ENCODE data around the gene SORCS2. TPM values are rescaled to one million over a fixed set of nuclear protein-coding genes. Genes with fewer than 3 reads are reported as not detected.

The SORCS2 gene
- total RNA-seq, 2 donors from 2014 or later, result 0.54 to 0.74 TPM

DNA sequence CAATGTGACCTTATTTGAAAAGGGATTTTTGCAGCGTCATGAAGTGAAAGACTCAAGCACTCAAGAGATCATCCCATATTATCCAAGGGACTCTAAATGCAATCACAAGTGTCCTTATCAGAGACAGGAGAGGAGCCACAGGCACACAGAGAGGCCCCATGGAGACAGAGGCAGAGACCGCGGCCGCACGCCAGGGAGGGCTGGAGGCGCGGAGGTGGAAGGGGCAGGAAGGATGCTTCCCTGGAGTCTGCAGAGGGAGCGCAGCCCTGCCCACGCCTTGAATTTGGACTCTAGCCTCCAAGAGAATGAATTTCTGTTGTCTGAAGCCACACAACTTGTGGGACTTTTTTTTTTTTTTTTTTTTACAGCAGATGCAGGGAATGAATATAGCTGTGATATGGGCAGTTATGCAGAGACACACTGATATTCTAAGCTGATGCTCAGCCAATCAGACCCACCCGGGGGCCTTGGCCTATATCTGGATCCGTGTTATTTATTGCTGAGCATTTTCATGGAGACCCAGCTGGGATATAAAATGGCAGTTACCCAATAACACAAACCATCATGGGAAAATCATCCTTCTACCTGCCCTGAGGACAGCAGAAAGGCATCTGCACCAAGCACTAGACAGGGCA, 487.2 kb downstream of the SORCS2 start:
- no peak for DNase-seq
- Histone ChIP-seq H3K27me3 (no peaks in the 10 kb centered on the region), H3K4me3 (no peak overlapping the region), H3K4me1 (no peaks in the 10 kb centered on the region), H3K27ac (no peak overlapping the region), H3K36me3 (no peaks in the 10 kb centered on the region), H3K9ac (ENCODE audit: low read depth in 2 of 2, low read length in 2 of 2) (no peak overlapping the region), H3K9me3 (no peaks in the 10 kb centered on the region)
- TF ChIP-seq, protein P1, sequence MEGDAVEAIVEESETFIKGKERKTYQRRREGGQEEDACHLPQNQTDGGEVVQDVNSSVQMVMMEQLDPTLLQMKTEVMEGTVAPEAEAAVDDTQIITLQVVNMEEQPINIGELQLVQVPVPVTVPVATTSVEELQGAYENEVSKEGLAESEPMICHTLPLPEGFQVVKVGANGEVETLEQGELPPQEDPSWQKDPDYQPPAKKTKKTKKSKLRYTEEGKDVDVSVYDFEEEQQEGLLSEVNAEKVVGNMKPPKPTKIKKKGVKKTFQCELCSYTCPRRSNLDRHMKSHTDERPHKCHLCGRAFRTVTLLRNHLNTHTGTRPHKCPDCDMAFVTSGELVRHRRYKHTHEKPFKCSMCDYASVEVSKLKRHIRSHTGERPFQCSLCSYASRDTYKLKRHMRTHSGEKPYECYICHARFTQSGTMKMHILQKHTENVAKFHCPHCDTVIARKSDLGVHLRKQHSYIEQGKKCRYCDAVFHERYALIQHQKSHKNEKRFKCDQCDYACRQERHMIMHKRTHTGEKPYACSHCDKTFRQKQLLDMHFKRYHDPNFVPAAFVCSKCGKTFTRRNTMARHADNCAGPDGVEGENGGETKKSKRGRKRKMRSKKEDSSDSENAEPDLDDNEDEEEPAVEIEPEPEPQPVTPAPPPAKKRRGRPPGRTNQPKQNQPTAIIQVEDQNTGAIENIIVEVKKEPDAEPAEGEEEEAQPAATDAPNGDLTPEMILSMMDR (IDR thresholded peaks at IDR 0.05), result no peak
- intact Hi-C loops (cut with DNase I), result no loop called here

DNA sequence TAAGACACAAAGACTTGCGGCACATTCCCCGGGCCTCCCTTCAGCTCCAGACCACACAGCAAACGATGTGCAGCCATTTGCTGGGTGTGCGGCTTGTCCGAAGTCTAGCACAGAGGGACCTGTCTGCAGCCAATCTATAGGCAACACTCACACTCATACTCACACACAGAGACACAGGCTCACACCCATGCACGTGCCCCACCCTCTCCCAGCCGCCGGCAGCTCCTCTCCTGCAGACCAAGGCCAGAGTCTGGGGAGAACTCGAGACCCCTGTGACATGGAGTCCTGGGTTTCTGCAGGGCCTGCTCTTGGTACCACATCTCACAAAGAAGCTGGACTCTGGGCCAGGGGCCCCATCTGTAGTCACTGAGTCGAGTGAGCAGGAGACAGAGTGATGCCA, 487.8 kb downstream of the SORCS2 start:
- Histone ChIP-seq H3K9ac (ENCODE audit: low read depth in 2 of 2, low read length in 2 of 2) (no peak overlapping the region), H3K9me3 (no peaks in the 10 kb centered on the region), H3K27ac (no peak overlapping the region), H3K27me3 (no peaks in the 10 kb centered on the region), H3K36me3 (no peaks in the 10 kb centered on the region), H3K4me1 (no peaks in the 10 kb centered on the region), H3K4me3 (no peak overlapping the region)
- TF ChIP-seq, protein P1 (IDR thresholded peaks at IDR 0.05), result no peak
- intact Hi-C loops (cut with DNase I), result no loop called here
- DNase-seq, result no peak

DNA sequence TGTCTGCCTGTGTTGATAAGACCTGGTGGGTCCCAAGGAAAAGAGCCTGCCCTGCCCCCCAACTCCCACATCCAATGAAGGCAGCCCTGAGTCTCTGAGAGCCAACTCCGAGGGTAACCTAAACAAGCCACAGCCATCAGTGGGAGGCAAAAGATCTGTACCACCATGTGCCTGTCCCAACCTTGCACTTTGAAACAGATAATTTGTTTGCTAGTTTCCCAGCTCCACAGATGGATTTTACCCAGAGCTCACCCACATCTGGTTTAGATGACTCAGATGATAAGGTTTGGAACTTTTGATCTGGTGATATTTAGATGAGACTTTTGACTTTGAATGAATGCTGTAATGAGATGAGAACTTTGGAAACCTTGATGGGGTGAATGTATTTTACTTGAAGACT, 488.4 kb downstream of the SORCS2 start:
- Histone ChIP-seq H3K9ac (ENCODE audit: low read depth in 2 of 2, low read length in 2 of 2) (no peak overlapping the region), H3K27me3 (no peaks in the 10 kb centered on the region), H3K9me3 (no peaks in the 10 kb centered on the region), H3K4me1 (no peaks in the 10 kb centered on the region), H3K4me3 (no peak overlapping the region), H3K27ac (no peak overlapping the region), H3K36me3 (no peaks in the 10 kb centered on the region)
- intact Hi-C loops (cut with DNase I), result no loop called here
- no peak for DNase-seq
- TF ChIP-seq, protein P1 (IDR thresholded peaks at IDR 0.05), result no peak

DNA sequence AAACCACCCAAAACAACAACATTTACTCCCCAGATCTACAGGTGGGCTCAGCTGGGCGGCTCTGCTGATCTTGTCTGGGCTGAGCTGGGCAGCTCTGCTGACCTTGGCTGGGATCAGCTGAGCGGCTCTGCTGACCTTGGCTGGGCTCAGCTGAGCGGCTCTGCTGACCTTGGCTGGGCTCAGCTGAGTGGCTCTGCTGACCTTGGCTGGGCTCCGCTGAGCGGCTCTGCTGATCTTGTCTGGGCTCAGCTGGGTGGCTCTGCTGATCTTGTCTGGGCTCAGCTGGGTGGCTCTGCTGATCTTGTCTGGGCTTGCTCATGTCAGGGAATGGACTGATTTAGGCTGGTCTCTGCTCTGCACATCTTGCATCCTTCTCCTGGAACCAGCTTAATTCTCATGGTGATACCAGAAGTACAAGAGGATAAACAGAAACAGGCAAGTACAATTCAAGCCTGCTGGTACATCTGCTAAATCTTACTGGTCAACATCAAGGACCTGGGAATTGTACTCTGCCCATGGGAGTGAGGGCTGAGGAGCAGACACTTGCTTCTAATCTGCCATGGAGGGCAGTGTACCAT, 490.9 kb downstream of the SORCS2 start:
- intact Hi-C loops (cut with DNase I), result no loop called here
- Histone ChIP-seq H3K9me3 (no peaks in the 10 kb centered on the region), H3K4me1 (no peaks in the 10 kb centered on the region), H3K9ac (ENCODE audit: low read depth in 2 of 2, low read length in 2 of 2) (no peak overlapping the region), H3K27me3 (no peaks in the 10 kb centered on the region), H3K4me3 (no peak overlapping the region), H3K27ac (no peak overlapping the region), H3K36me3 (no peaks in the 10 kb centered on the region)
- no peak for DNase-seq
- TF ChIP-seq, protein P1 (IDR thresholded peaks at IDR 0.05), result no peak

DNA sequence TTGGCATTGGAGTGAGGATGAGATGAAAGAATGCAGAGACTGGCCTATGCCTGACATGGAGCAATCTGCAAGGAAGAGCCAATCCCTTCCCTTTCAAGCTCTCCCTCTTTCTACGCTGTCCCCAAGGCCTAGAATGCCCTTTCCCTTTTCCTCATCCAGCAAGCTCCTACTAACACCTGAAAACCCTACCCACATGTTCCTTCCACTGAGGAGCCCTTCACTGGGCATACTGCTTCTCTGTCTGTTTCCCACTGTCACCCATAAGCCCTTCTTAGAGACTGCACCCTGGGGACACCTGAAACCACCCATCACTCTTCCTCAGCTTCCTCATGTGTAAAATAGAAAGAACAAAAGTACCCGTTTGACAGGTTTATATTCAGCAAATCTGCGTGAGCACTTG, 492.0 kb downstream of the SORCS2 start:
- Histone ChIP-seq H3K9me3 (no peaks in the 10 kb centered on the region), H3K27me3 (no peaks in the 10 kb centered on the region), H3K9ac (ENCODE audit: low read depth in 2 of 2, low read length in 2 of 2) (no peak overlapping the region), H3K4me3 (no peak overlapping the region), H3K36me3 (no peaks in the 10 kb centered on the region), H3K4me1 (no peaks in the 10 kb centered on the region), H3K27ac (no peak overlapping the region)
- TF ChIP-seq, protein P1 (IDR thresholded peaks at IDR 0.05), result no peak
- intact Hi-C loops (cut with DNase I), result no loop called here
- no peak for DNase-seq
